AG04449 (cell line): Measurements from ENCODE around the gene DUSP2.
"Not testable (repeated sequence)": the region's sequence is repeated elsewhere in the genome, so short reads cannot be mapped to it uniquely, and the experiment has no call there.

Source experiments
- CTCF ChIA-PET: fragments of 350-600 bp; formaldehyde crosslinking; extraction: SDS; loops from one replicate; lab custom pipeline; 2021; ENCODE audit warnings: antibody characterized with exemption; lab: Yijun Ruan, JAX
- POLR2A ChIA-PET: fragments of 400-600, 350-600 bp; formaldehyde crosslinking; extraction: SDS; loops from one replicate; lab custom pipeline; 2020; ENCODE audit warnings: antibody characterized with exemption, inconsistent platforms; lab: Yijun Ruan, JAX
- DNase-seq: peaks from one replicate; pipeline ENCODE4 v3.0.0-alpha.2; 2010; ENCODE audit warnings: low read depth, low spot score
- H3K4me3 ChIP-seq: 2 replicates; pipeline ENCODE4 v1.5.1; 2011; ENCODE audit warnings: low read depth, mild to moderate bottlenecking, control low read depth, low read length
- TF ChIP-seq, protein P1 (sequence below): IDR thresholded peaks from one replicate; pipeline ENCODE4 v1.5.1; 2011; ENCODE audit warnings: mild to moderate bottlenecking, moderate library complexity, low read length, control low read depth, inconsistent platforms; ENCODE audit not compliant: insufficient read depth; ENCODE audit errors: missing control alignments

The DUSP2 gene

DNA sequence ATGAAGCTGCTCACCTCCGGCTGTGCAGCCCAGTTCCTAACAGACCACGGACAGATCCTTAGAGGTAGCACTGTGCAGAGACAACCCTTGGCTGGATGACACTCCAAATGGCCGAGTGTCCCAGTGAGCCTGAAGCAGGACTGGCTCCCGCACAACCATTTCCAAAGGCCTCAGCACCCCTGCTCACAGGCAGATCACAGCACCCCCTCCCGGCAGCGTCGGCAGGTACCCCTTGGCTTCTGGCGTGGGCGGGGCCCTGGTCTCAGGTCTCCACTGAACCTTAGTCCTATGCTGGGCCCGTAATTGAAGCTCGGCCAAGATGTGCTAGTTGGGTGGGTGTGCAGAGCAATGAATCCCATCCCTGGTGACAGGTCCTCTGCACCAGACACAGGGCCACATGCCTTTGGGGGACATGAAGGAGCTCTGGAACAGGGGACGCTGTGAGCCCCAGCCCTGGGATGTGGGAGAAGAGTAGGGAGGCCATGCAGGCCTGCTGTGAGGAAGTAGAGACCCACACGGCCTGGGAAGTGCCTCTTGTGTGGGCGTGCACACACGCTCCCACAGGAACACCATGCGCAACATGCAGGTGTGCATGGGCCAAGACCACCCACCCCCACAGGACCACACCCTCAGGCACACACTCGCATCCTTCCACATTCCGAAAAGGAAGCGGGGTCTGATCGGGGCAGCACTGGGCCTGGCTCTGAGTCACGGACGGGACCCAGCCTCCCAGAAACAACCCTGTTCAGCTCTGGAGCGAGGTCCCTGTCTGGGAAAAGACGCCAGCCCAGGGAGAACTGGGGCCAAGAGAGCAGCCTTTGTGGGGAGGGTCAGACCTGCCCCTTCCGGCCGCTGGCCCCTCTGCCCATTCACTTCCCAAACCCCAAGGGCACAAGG lies 2.8 kb downstream of the DUSP2 start:
- TF ChIP-seq, protein P1, sequence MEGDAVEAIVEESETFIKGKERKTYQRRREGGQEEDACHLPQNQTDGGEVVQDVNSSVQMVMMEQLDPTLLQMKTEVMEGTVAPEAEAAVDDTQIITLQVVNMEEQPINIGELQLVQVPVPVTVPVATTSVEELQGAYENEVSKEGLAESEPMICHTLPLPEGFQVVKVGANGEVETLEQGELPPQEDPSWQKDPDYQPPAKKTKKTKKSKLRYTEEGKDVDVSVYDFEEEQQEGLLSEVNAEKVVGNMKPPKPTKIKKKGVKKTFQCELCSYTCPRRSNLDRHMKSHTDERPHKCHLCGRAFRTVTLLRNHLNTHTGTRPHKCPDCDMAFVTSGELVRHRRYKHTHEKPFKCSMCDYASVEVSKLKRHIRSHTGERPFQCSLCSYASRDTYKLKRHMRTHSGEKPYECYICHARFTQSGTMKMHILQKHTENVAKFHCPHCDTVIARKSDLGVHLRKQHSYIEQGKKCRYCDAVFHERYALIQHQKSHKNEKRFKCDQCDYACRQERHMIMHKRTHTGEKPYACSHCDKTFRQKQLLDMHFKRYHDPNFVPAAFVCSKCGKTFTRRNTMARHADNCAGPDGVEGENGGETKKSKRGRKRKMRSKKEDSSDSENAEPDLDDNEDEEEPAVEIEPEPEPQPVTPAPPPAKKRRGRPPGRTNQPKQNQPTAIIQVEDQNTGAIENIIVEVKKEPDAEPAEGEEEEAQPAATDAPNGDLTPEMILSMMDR: no peak
- DNase-seq: no peak
- POLR2A ChIA-PET: no interaction called here
- CTCF ChIA-PET: interaction anchor here (1.1 to 9.0 kb wide), 7 partner anchors 9 to 150 kb away, joined by 3 to 228 read pairs (median 3); partner anchors contain the start of gene ADRA2B
- no peak overlapping the region for H3K4me3 ChIP-seq

DNA sequence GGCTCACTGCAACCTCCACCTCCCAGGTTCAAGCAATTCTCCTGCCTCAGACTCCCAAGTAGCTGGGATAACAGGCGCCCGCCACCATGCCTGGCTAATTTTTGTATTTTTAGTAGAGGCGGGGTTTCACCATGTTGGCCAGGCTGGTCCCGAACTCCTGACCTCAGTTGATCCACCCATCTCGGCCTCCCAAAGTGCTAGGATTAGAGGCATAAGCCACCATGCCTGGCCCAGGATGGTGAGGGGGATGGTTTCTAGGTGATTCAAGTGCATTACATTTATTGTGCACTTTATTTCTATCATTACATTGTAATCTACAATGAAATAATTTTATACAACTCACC lies 3.6 kb downstream of the DUSP2 start:
- CTCF ChIA-PET: interaction anchor here (1.1 to 9.0 kb wide), 9 partner anchors 8 to 149 kb away, joined by 3 to 228 read pairs (median 4); partner anchors contain the start of gene ADRA2B
- DNase-seq, H3K4me3 ChIP-seq, POLR2A ChIA-PET: not testable (repeated sequence)

DNA sequence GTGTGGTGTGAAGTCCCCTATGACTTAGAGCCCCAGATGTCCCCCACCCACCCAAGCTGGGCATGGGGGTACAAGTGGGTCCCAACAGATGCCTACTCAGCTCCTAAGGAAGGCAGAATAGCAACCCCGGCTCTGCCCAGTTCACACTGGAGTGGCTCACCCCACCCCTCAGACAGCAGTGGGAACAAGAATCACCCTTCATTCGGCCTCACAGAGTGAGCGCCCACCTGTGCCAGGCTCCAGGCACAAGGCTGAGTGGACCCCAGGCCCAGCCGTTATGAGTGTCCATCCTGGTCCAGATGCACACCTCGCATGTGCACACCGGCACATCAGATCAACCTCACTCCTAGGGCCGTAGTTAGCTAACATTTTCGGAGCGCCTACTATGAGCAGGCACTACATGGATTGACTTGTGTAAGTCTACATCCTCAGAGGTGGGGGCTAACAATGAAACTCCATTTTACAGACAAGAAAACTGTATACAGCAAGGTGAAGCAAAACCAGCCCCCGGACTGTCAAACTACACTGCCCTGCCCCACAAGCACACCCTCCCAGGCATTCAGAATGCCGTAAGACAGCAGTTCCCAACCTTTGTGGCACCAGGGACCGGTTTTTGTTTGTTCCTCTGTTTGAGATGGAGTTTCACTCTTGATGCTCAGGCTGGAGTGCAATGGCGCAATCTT lies 4.2 kb downstream of the DUSP2 start:
- no peak for DNase-seq
- no peak overlapping the region for H3K4me3 ChIP-seq
- POLR2A ChIA-PET: no interaction called here
- TF ChIP-seq, protein P1: no peak
- CTCF ChIA-PET: interaction anchor here (0.8 to 9.0 kb wide), 12 partner anchors 10 to 368 kb away, joined by 3 to 228 read pairs (median 4); partner anchors contain the start of gene ADRA2B

DNA sequence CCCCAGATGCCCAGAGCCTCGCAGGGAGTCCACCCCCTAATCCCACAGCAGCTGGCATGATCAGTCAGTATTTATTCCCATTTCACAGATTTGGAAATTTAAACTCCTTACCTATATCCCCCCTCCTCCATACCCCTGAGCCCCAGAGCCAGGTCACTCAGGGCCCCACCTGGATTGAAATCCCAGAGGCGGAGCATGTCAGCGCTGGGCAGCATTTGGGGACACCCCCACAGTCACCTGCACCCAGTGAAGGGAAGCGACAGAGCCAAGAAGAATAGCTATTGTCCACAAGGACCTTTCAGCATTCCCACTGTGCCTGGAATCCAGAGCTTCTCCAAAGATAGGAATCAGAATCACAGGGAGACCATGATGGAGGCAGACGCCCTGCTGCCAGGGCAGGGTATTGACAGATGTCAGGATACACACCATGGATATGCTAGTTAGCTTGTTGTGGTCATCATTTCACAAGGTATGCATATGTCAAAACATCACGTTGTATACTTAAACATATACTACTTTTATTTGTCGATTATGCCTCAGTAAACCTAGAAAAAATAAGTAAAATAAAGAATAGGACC lies 6.0 kb downstream of the DUSP2 start:
- TF ChIP-seq, protein P1: no peak

DNA sequence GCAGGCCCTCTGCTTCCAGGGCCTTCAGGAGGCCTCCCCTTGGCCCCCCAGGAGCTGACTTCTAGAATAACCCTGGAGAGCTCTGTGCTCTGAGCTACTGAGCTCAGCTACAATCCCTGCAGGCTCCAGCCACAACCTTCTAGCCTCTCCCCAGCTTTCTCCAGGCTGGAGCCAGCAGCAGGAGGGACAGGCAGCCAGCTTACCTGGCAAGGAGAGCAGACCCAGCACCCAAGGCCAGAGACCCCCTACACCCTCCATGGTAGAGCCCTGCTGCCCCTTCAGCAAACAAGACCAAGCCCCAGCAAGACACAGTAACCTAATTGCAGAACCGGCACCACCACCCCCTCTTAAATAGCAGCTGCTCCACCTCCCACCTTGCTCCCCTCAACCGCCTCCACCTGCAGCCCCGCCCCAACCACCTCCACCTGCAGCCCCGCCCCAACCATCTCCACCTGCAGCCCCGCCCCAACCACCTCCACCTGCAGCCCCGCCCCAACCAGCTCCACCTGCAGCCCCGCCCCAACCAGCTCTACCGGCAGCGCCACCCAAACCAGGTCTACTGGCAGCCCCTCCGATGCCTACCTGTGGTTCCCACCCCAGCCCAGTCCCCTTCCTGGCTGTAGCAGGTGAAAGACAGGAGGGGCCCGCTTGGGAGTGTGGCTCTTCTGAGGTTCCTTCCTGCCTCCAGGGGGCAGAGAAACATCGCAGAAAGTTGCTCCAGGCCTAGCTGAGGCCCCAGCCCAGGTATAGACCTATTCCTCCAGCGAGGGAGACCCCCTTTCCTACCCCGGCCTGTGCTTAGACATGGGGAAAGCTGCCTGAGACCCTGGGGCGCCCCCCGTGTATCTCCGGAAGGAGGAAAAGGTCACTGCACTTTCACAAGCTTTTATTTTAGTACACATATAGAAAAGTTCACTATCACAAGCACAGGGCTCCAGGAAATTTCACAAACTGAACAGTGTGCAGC lies 6.8 kb downstream of the DUSP2 start, which contains the start of gene ASTL:
TSS of gene ASTL (minus strand) at position 324 of the 967 bp plus-strand sequence. CDS start at position 258, 66 bp downstream.
- CTCF ChIA-PET: interaction anchor here (0.5 to 9.0 kb wide), 37 partner anchors 8 to 396 kb away, joined by 3 to 228 read pairs (median 4); partner anchors contain the start of genes ADRA2B and STARD7
- TF ChIP-seq, protein P1: peak; percentile 68
- DNase-seq: no peak

More for the DNA sequence above, 6.0 kb downstream of the DUSP2 start:
- DNase-seq: no peak
- H3K4me3 ChIP-seq: no peak overlapping the region
- POLR2A ChIA-PET: interaction anchor here (0.7 to 0.8 kb wide), 2 partner anchors 35 to 123 kb away, joined by 3 read pairs; no protein-coding TSS in a partner anchor
- CTCF ChIA-PET: interaction anchor here (0.5 to 9.0 kb wide), 31 partner anchors 9 to 395 kb away, joined by 3 to 228 read pairs (median 4); partner anchors contain the start of genes ADRA2B and STARD7

More for the DNA sequence above, 6.8 kb downstream of the DUSP2 start, which contains the start of gene ASTL:
- POLR2A ChIA-PET: interaction anchor here (0.7 to 0.8 kb wide), 2 partner anchors 36 to 124 kb away, joined by 3 read pairs; no protein-coding TSS in a partner anchor
- no peak within 1 kb of the TSS for H3K4me3 ChIP-seq
